DMS53 (cell line): ENCODE measurements around the gene NDUFAF2.
"Not testable (repeated sequence)": the region's sequence is repeated elsewhere in the genome, so short reads cannot be mapped to it uniquely, and the experiment has no call there.

Source experiments
- DNase-seq: peaks from one replicate; lab custom pipeline; 2025; lab: John Stamatoyannopoulos, UW

NDUFAF2 gene

DNA sequence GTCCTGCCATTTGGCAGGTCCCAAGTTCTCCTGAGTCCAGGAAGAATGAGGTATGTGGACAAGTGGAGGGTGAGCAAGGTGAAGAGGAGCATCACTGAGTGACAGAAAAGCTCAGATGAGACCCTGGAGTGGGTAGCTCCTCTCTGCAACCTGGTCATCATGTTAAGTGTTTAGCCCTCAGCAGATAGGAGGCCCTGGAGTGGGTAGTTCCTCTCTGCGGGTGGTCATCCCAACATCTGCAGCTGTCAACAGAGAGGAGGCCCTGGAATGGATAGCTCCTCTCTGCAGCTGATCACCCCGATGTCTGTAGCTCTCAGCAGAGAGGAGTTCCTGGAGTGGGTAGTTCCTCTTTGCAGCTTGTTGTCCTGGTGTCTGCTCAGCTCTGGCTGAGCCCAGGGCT, 48.4 kb downstream of the NDUFAF2 start:
- peak; percentile 21 for DNase-seq

DNA sequence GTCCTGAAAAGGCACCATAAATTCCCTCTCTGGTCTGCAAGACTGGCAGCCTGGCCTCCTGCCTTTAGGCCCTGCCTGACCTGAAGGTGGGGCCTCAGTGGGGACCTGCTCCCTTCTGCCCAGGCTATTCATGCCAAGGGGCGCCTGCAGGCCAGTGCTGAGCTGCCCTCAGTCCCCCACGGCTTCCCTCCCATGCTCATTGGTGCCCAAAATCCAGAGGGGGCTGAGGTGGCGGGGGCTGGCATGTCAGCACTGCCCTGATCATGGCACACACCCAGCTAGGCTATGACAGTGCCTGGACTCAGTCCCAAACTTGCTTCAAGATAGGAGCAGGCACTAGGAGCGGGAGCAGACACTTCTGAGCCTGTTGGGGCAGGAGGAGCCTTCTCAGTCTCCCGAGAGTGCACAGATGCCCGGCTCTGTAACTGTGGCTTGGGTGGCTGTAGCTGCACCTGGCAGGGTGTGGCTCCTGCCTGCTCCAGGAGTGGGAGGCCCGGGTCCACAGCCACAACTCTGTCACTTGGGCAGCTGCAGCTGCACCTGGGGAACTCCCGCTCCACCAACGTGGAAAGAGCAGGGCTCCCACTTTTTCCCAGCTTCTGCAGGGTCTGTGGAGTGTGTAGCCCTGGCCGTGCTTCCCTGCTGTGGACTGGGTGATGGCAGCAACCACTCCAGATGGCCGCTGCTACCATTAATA, 49.0 kb downstream of the NDUFAF2 start:
- no peak for DNase-seq

DNA sequence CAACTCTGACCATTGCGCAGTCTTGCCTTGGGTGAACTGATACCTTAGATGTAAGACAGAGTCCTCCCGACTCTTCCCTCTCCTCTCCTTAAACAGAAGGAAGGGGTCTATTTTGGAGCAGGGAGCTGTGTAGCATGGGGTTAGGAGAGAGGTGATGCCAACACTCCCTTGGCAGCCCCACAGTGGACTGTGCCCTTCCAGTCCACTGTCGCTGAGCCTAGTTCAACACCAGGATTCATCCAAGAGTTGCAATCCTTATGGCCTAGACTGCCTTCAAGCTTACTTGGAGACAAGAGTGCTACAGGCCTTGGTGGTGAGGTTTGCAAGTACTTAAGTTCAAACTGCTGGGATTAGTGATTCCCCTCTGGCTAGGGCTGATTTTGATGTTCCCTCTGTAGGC, 51.4 kb downstream of the NDUFAF2 start:
- DNase-seq: no peak

DNA sequence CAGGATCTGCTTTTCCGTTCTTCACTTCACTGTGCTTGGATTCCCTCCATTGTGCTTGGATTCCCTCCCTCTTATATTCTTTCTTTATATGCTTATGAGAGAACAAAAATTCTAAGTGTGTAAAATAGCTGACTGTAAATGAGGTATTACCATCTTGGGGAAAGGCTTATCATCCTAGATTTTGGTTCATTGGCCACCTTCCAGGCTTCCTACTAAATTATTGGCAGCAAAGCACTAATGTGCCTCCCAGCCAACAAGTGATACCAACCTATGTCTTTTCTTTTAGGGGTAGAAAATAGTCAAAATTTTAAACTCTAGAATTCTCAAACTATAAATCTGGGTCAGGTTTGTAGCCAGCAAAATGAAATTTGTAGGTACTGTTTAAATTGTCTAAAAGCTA, 52.7 kb downstream of the NDUFAF2 start:
- DNase-seq: no peak

DNA sequence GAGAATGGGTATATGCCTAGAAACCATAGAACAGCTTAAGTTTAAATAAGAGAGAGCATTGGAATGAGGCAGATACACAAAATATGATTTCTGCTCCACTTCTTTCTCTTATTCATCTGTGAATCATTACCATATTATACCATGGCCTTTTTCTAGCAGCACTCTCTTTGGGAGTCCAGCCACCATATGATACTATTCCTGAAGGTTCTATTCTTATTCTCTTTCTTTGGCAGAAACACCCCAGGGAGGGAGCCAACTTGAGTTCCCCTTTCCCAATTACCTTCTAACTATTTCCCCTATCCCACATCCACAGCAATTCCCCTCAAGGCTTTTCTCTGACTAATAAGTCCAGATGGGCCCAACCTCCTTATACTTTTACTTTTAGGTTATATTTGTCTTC, 55.9 kb downstream of the NDUFAF2 start:
- DNase-seq: no peak

DNA sequence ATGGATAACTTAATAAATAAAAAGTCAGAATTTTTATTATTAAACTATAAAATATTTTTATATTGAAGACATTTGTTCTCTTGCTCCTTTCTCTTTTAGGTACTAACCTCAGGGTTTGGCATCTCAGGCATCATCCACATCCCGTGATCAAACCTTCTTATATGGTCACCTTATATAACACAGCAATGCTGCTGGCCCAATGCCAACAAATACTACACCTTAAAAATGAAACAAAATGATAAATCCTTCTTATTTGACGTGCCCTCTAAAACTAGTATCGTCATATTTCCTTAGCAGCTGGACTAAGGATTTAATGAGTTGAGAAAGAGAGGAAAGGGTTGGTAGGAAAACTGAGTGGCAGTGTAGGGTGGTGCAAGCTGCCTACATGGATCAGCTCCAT, 56.6 kb downstream of the NDUFAF2 start:
- DNase-seq: no peak

DNA sequence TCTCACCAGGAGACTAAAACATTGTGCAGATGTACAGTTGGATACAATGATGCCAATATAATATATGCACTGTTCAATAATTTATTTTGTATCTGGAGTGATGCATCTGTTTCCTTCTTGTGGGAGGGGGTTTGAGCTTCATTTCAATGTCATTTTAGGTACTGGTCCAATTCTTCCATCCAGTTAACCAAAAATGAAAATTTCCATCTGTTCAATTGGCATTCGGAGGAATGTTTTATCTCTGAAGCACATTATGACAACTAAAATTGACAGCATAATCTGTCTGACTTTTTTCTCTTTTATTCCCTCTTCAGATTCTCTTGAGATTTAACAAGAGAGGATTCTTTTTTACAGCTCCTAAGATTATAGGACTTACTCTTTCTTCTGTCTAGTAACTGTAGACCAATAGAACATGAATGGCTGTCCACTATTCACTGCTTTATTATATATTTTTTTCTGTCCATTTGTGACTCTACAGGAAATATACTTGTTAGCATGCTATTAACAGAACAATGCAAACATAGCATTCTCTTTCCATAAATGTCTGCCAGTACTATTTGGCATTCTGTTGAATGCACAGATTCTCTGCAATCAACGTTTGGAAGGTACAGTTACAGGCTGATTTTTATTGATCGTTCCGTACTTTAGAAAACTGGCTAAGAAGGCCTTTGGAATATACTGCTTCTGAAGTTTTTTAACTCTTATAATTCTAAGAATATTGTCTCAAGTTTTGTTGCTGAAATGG, 57.8 kb downstream of the NDUFAF2 start:
- DNase-seq: no peak

DNA sequence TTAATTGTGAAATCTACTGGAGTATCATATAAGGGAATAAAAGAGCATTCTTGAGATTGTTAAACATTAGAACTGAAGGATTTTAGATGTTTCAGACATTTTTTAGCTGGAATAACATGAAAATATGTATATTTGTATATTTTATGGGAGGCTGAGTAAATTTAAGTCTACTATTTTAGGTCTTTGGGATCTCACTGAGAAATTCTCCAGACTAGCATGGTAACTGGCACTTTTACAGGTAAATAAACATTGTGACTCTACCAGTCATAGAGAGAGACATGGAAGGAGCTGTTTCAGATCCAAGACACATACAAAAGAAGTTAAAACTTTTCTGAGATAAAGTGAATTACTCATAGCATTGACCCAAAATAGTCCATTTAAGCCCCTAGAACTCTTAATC, 59.4 kb downstream of the NDUFAF2 start:
- DNase-seq: no peak

DNA sequence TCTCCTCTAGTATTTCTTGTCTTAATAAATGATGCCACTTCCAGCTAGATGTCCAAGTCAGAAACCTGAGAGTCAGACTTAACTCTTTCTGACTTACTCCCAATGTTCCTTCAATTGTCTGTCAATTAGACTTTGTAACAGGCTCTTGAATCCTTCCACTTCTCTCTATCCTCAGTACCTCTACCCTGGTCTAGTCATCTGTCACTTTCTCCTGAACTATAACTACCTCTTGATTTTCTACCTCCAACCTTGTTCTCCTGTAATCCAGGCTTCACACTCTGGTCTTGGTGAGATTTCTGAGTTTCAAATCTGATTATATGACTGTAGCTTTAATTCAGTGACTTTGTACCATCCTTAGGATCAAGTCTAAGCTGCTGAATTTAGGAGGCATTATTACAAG, 64.9 kb downstream of the NDUFAF2 start:
- DNase-seq: no peak

DNA sequence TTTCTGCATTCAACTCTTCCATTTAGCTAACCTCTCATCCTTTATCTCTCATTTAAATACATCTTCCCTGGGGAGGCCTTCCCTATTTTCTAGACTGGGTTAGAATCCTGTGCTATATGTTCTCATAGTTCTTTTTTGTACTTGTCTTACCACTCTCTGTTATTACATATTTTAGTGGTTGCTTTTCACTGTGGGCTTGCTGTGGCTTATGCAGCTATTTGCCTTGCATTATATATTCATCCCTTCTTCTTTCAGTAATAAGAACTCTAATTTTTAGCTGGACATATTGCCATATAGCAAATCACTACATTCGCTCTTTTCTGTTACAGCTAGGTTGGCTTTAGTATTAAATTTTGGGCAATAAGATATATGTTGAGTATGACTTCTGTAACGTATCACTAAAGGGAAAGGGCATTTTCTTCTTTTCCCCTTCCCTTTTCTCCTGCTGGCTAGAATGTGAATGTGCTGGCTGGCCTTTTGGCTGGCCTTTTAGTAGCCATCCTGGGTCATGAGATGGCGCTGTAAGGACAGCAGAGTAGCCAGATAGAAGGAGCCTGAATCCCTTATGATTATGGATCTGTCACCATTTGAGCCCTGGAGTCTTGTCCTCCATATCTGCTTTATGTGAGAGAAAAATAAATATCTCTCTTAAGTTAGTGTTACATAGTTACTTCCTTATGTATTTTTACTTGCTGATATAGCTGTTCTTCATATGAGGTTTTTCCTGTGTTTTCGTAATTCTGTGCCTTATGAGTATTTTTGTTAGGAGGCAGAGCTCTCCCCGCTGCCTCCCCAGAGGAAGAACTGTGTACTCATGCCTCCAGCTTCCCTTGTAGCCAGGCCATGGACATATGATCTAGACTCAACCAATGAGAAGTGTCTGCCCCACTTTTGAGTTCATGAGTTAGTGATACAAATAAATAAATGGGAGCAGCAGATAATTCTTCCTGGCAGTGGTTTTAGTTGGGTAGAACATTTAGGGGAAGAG, 65.8 kb downstream of the NDUFAF2 start:
- DNase-seq: peak; percentile 33

DNA sequence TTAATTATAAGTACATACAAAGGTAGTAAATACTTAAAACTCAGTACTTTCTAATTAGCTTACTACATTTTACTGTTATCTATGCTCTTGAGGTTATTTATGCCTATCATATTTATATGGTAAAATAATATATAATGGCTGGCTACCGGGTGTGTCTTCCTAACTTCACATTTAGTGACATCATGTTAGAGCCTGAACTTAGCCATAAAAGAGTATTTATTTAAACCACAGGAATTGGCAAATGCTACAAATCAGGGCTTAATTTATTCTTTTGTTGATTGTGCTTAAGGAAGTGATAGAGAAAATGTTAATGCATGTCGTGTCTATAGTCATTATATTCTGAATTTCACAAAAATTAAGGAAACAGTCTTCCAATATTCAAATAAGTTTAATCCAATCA, 73.1 kb downstream of the NDUFAF2 start:
- DNase-seq: no peak

DNA sequence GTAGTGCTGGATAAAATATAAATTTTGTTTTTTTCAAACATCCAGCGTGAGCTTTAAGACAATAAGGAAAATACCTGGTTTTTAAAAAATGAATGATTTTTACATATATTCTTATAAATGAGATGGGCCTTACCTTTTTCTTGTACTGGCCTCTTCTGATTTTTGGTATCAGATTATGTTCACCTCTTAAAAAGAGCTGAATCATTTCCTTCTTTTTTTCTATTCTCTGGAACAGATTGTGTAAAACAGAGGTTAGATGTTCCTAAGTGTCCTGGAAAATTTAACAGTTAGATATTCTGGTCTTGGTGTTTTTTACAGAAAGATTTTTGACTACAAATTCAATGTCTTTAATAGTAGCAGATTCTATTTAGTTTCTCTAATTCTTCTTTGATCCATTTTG, 74.6 kb downstream of the NDUFAF2 start:
- DNase-seq: peak; percentile 12

DNA sequence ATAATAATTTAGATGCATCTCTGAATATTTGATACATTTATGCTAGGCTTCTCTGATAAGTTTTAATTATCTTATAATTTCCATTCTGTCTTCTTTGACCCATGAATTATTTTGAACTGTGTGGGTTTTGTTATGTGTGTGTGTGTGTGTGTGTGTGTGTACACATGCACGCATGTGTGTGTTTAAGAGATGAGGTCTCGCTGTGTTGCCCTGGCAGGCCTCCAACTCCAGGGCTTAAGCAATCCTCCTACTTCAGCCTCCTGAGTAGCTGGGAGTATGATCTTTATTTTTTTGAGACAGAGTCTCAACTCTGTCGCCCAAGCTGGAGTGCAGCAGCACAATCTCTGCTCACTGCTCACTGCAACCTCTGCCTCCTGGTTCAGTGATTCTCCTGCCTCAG, 75.4 kb downstream of the NDUFAF2 start:
- DNase-seq: peak; percentile 49

DNA sequence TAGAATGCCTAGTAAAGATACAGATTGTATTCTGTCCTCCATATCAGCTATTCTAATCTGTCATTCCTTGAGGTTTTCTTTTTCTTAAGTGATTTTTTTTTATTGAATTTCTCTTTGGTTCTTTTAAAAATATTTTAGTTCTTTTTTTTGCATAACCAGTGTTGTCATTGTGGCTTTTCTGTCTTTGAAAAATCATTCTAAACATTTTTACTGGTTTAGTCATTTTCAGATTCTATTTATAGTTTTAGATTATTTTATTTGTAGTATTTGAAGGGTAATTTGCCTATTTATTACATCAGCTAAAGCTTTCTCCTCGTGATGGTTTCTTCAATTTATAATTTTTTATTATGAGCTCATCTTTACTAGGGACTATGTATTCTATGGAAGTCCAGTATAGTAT, 78.1 kb downstream of the NDUFAF2 start:
- DNase-seq: no peak

DNA sequence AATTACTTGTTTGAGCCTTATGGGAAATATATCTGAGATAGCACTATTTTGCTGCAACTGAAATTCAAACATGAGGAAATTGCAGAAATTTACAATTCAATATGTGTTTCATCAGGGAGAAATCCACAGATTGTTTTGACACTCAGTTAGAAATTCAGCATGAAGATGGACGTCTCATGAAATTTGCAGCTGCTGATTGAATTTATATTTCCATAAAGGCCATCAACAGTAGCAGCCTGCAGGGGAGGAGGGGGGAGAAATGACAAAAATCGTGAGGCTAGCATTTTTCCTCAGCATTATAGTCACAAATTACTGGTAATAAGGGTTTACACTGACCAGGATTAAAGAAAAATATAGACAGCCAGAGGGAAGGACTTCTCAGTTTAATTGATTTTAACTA, 81.0 kb downstream of the NDUFAF2 start:
- no peak for DNase-seq

DNA sequence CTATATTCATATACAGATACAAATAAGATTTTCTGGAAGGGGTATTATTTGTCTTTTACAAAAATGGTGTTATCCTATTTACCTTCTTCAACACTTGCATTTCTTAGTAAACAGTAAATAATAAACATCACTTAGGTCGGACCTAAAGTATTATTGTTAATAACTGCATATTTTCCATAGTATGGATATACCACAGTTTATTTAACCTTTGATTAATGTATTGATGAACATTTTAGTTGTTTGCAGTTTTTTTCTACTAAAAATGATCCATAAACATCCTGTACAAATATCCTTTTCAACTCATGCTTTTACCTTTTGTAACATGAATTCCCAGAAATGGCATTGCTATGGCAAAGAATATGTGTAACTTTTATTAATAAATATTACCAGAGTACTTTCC, 83.4 kb downstream of the NDUFAF2 start:
- no peak for DNase-seq

DNA sequence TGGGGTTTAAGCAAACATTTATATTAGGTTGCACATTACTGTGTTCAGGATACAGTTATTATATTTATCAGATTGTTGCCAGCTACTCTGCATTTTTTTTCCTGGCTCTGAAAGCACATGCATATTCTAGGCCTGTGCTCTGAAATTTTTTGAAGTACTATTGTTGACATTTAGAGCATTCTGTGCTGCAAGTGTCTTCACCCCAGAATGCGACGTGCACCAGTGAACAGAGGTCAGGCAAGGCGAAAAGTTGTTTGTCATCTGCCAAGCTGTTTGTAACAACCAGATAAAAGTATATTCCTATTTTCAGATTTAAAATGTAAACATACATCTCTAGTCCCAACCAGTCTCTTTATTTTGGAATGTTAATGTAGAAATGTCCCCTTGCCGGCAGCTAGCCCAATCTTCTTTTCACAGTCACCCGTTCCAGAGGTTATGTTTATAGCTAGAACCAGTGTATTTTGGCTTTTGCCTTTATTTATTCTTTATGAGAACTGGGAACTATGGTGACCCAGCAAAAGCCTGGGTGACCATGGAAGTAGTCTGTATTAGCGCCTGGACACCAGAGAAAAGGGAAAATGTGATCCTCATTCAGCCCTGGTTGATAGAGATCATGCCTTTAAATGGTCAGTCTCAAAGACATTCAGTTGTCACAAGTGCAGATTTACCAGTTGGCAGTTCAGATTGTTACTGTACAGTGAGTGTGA, 84.6 kb downstream of the NDUFAF2 start:
- DNase-seq: no peak

DNA sequence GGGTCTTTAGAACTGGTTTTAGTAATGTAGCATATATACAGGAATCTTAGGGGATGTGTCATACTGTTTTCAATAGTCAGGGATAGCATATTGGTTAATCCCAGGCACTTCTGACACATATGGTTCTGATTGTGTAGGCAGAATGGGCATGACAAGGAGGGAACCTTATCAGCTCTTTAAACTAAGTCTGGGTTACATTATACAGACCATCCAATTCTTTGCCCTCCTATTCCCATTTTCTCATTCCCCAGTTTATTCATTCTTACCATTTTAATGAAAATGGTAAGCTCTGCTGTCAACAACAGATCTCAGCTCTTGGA, 85.1 kb downstream of the NDUFAF2 start:
- DNase-seq: no peak

DNA sequence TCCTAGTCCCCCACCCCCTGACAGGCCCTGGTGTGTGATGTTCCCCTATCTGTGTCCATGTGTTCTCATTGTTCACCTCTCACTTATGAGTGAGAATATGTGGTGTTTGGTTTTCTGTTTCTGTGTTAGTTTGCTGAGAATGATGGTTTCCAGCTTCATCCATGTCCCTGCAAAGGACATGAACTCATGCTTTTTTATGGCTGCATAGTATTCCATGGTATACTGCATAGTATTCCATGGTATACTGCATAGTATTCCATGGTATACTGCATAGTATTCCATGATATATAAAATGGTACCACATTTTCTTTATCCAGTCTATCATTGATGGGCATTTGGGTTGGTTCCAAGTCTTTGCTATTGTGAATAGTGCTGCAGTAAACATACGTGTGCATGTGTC, 86.3 kb downstream of the NDUFAF2 start:
- DNase-seq: not testable (repeated sequence)

DNA sequence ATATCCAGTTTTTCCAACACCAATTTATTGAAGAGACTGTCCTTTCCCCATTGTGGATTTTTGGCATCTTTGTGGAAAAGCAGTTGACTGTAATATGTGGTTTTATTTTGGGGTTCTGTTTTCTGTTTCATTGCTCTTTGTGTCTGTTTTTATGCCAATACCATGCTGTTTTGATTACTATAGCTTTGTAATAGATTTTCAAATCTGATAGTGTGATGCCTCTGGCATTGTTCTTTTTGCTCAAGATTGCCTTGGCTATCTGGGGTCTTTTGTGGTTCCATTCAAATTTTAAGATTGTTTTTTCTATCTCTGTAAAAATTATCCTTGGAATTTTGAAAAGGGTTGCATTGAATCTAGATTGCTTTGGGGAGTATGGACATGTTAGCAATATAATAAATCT, 99.5 kb downstream of the NDUFAF2 start:
- no peak for DNase-seq

DNA sequence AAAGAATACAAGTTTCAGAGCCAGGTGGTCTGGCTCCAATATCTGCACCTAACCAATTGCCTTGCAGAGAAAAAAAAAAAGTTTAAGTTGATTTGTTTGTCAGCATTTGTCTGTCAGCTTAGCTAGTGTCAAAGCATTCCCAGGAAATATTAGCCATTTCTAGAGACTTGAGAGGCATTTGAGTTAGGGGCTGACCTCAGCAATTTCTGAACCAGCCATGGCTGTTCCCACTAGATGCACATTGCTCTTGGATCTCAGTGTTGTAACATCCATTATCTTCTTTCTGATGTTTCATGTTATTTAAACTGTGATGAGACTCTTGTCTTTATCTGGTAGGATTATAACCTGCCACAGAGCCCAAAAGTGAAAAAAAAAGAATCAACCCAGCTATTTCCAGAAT, 102.3 kb downstream of the NDUFAF2 start:
- DNase-seq: no peak

DNA sequence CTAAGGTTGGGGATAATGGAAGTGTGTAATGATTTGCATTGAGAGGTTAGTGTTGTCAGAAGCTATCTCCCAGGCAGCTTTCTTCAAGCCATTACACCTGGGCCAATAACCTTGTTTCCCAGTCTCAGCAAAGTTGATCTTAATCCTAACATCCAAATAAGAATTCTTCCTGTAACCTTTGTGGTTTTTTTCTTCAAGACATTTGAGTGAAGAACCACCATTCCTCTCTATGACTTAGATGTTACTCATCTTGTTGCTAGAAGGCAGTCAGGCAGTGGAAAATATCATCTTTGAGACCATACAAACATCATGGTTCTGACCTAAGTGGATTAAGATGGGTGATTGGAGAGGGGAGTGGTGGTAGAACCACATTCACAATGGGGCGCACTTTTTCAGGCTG, 103.5 kb downstream of the NDUFAF2 start:
- DNase-seq: no peak
